GM19324 (cell line): ENCODE measurements around the gene PLG.
"Not testable (repeated sequence)": the region's sequence is repeated elsewhere in the genome, so short reads cannot be mapped to it uniquely, and the experiment has no call there.

Experiments
- ATAC-seq: cut with Tn5 transposase; IDR thresholded peaks from one replicate; pipeline ENCODE4 v1.9.1; 2021; ENCODE audit warnings: mild to moderate bottlenecking, moderate library complexity; ENCODE audit not compliant: unreplicated experiment, low FRiP score

The PLG gene

GRCh38 chr6:160701918-160702680 is at the start of gene PLG:
Gene PLG (plus strand): TSS chr6:160702244. CDS start chr6:160702305, 61 bp downstream.
- ATAC-seq, result not testable (repeated sequence)

DNA sequence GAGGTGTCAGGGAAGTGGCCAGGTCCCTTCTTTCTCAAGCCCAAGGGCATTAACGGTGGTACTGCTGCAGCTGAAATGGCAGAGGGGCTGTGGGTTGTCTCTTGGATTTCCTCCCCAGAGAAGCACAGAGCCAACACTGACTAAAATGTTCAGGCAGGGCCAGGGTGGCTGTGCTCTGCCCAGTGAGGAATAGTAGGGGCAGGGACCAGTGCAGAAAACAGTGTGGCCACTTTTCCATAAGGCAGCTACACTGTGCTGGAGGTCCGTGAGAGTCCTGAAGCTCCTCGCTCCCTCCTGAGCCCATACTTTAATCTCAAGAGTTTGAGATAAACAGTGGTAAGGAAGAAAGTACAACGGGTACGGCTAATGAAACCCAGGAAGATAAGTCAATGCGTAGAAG is 42.5 kb upstream of the PLG start:
- no peak for ATAC-seq

GRCh38 chr6:160661216-160661615 is 40.8 kb upstream of the PLG start:
- no peak for ATAC-seq

- ATAC-seq, result no peak
These were observed 39.6 kb upstream of the PLG start for GRCh38 chr6:160662429-160662828.

DNA sequence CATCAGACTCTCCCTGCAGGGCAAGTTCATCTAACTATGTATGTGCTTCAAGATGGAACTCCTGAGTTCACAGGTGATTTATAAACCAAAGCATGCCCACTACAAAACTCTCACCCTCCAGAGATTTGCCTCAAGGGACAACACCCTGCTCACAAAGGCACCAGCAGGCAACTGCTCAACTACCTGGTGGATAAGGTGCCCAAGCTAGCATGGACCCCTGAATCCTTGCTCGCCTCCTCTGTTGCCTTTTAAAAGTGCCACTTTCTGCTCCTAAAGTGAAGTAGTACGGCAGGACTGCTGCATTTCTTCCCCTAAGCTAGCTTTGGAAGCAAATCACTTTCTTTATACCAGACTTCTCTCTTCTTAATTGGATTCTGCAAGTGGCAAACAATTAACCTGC is 39.2 kb upstream of the PLG start:
- ATAC-seq, result no peak

- ATAC-seq, result not testable (repeated sequence)
These were observed 37.8 kb upstream of the PLG start, which contains the start of gene LPA for GRCh38 chr6:160664198-160664597. Gene LPA (minus strand): TSS chr6:160664275. CDS start chr6:160664214, 61 bp downstream.

DNA sequence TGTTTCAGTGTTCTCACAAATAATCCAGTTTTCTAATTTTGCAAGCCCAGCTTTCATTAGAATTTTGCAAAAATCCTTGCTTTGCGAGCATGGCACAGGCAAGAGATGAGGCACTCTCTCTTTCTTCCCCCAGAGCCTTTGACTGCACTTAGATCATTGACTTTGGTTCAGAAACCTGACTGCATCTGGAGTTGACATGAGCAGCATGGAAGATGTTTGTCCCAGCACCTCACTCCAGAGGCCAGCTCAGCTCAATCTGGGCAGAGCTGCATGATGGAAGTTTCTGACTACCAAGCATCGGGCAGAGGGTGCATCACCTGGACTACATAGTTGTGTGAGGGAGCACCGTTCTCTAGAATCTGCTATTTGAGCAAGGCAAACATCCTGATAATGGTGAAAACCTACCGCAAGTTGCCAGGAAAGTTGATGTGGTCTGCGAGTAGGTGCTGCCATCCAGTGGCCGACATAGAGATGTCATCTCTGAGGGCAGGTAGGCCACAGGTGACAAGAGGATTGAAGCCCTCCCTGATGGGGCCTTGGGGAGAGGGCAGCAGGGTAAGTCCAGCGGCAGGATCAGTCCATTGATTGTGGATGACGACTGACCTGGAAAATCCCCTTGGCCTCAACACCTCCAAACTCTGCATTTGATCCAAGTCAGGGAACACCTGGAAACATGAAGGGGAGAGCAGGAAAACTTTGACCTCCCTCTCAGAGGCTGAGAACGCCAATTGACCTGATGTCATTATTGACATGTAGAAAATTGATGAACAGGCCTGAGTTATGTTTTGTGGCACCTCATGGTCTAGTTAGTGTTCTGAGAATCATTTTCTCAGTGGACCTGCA is 34.2 kb upstream of the PLG start:
- ATAC-seq, result no peak

DNA sequence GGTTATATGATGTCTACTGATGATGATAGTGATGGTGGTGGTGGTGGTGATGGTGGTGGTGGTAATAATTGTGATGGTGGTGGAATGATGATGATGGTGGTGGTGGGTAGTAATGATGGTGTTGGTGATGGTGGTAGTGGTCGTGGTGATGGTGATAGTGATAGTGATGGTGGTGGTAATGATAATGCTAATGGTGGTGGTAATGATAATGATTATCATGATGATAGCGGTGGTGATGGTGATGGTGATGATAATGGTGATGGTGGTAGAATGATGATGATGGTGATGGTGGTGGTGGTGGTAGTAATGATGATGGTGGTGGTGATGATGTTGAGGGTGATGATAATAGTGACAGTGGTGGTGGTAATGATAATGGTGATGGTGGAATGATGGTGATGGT is 33.5 kb upstream of the PLG start:
- no peak for ATAC-seq

DNA sequence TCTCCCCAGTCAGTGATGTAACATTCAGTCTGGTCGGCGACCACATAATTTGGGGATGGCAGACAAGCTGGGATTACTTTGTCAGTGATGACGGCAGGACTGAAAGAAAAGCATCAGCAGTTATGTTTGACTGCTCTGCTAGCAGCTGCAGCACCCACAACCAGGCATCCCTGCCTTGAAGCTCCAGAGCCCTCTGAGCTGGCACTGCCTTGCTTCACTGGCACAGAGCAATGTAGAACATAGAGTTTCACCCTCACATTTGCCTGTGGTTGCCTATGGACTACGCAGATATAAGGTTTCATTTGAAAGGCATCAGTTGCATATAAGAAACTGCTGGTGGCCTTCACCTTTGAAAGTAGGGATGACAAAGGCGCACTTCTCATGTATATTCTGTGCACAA is 25.6 kb upstream of the PLG start:
- ATAC-seq, result not testable (repeated sequence)

DNA sequence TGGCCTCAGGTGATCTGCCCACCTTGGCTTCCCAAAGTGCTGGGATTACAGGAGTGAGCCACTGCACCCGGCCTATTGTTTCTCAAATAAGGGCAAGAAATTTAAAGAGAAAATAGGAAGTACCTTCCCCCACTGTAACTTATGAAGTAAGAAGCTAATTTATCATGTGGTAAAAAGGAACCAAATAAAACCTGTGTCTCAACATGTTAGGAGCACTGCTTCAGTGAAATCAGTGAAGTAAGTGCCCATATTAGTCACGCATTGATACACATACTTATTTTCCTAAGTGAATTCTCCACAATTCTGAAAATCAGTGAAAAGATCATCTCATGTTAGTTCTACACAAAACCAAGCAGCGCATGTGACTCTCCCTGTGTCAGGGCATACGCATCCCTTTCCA is 23.8 kb upstream of the PLG start:
- ATAC-seq, result no peak

DNA sequence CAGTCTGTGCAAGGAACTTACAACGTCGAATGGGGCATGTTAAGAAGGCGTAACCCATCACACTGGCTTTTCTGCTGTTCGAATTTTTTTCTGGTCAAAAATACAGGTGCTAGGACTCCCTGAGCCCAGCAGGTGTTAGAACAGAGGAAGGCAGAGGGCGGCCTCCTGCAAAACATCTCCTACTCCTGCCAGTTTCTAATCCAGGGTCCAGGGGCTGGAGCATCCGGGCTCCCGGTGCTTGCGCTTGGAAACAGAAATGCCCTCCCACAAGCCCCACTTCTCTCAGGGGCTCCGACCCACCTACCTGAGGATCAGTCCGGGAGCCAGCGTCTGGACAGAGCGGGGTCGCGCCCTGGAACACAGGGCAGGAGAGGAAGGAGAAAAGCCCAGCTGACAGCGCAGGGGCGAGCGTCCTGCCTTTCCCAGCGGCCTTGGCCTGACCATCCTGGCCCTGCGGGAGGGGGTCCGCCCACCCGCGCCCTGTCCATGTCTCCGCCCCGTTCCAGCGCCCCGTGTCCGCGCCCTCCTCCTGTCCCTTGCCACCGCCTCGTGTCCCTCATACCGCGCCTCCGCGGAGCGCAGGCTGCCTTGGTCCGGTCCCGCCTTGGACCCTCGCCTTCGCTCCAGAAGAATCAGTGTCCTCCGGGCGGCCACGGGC is 23.2 kb upstream of the PLG start:
- no peak for ATAC-seq

GRCh38 chr6:160679402-160679769 is 22.7 kb upstream of the PLG start:
- no peak for ATAC-seq

GRCh38 chr6:160685101-160685761 is 16.8 kb upstream of the PLG start:
- not testable (repeated sequence) for ATAC-seq

GRCh38 chr6:160685762-160686450 is 16.1 kb upstream of the PLG start:
- ATAC-seq, result no peak

DNA sequence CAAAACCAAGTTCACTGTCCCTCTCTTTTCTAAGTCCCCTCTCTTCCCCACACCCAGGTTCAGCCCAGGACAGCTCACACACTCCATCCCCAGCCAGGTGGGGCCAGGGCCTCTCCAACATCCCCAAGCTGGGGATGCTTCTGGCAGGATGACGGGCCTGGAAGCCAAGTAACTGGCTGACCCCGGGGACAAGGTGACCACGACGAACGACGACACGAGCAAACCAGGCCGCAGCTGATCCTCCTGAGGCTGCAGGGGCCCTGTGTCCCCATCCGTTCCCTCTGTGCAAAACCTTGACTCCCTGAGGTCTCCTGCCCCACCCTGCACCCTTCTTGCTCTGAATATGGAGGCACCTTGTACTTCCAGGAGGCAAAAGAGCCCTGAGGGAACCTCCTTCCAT is 11.6 kb upstream of the PLG start:
- ATAC-seq, result no peak

DNA sequence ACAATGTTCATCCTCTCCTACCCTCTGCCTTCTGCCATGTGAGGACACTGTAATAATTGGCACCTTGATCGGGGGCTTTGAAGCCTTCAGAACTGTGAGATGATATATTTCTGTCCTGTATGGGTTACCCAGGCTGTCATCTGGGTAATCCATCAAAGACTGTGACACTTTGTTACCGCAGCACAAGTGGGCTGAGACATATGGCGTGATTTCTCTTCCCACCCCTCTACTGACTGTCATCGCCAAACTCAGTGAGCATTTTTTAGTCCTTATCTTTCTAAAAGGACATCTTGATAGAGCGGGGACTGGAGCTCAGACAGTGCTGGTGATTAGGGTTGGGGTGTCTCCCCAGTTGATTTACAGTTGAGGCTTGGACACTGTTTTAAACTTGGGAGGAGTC is 10.4 kb upstream of the PLG start:
- ATAC-seq, result no peak

GRCh38 chr6:160692369-160692959 is 9.6 kb upstream of the PLG start:
- no peak for ATAC-seq

DNA sequence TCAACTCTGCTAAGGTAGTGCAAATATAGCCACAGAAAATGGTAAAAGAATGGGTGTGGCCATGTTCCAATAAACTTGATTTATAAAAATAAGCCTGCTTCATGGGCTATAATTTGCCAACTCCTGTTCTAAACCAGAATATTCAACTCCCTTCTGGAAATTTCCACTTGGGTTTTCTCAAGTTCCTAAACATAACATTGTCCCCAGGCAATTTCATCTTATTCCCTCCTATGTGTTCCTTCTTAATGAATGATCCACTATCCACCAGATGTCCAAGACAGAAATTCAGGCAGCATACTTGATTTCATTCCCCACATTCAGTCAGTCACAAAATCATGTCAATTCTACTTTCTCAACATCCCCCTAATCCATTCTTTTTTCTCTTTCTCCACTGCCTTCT is 7.0 kb upstream of the PLG start:
- ATAC-seq, result not testable (repeated sequence)

DNA sequence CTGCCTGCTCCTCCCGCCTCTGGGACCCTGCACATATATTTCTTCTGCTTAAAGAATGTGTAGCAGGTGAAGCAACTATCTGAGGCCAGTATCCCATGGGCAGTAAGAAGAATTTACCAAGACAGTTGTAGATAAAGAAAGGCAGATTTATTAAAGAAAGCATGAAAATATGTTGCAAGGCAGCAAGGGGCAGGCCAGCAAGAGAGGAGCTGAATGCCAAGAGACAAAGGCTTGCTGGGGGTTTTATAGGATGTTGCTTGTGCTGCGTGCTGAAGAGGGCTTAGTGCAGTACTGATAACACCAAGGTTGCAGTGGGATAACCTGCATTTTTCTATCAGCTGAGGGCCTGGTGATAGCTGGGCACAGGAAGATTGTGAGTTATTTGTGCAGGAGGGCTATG is 6.4 kb upstream of the PLG start:
- not testable (repeated sequence) for ATAC-seq

DNA sequence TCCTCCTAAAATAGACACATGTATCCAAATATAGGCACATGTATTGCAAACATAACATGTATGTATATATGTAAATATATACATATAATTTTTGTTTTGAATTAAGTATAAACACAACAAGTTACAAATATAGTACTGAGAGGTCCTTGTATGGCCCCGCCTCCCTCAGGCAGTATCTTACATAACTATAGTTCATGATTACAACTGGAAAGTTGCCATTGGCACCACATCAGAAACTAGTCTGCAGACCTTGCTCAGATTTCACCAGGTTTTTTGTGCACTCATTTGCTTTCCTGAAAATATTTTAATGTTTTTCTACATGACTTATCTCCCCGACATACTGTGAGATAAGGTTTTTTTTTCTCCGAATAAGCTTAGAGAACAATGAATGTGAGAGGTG is 5.2 kb upstream of the PLG start:
- ATAC-seq, result not testable (repeated sequence)
